HG03571 (cell line): ENCODE data around the gene PXYLP1.

ENCODE experiments used
- ATAC-seq: cut with Tn5 transposase; IDR thresholded peaks from one replicate; pipeline ENCODE4 v1.9.1; 2021; ENCODE audit not compliant: unreplicated experiment

The PXYLP1 gene

DNA sequence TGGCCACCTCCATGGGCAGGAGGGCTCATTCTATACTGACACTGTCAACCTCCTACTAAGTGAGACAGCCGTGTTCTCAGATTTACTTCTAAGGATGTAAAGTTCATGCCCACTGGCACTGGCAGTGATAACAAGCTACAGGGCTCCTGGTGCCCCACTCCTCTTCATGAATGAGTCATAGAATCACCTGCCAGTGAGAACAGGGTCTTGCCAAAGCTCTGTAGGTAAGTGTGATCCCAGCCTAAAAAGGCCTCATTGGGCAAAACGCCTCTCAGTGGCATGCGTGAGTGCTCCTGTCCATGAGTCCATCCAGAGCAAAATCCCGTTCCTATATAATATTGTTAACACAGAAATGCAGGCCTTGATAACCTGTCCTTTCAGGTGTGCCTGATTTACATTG lies 17.4 kb downstream of the PXYLP1 start:
- ATAC-seq, result no peak

DNA sequence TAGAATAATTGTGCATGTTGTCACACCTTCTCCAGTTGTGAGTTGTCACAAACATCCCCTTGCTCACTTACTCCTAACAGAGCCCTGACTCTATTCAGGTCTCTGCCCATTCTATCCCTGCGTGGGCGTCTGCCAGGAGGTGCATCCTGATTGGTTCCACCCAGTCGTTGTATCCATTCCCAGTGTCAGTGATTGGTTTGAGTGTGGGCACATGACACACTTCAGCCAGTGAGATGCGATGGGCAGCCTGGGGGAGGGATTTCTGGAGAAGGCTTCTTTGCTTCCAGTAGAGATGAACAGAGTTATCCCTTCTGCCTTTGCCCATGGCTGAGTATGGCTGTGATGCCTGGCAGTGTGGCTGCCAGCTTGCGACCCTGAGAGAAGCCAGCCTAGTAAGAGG lies 18.7 kb downstream of the PXYLP1 start:
- ATAC-seq, result no peak

DNA sequence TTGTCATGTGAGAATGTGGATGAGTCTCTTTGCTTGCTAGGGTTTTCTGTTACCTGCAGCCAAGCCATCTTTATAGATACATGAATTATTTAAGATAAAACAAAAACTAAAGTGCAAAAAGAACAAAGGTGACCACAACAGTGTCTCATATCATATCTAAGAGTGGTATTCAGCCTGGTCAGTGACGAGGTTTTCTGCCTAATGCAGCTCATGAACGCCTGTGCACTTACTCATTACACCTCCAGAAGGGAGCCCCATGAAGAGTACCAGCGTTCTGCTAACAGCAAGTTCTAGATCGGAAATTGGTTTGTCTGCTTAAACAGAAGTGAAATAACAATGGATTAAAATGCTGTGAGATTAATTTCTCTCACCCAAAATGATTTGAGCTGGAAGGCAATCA lies 19.2 kb downstream of the PXYLP1 start:
- no peak for ATAC-seq

DNA sequence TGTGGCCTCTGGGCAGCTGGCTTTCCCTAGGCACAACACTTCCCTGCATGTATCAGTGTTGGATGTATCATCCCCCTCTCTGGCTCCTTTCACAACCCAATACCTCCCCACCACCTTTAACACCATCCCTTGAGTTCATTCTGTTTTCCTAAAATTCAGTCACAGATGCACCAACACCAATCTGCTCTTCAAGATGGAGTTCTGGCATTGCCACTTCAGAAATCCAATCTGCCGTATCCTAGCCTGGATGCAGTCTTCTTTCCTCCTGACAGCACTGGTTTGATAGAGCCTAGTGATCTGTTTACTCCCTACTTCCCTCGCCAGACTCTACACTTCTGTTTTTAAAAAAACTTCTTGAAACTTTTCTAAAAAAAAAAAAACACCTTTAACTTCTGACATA lies 21.7 kb downstream of the PXYLP1 start:
- ATAC-seq, result no peak

DNA sequence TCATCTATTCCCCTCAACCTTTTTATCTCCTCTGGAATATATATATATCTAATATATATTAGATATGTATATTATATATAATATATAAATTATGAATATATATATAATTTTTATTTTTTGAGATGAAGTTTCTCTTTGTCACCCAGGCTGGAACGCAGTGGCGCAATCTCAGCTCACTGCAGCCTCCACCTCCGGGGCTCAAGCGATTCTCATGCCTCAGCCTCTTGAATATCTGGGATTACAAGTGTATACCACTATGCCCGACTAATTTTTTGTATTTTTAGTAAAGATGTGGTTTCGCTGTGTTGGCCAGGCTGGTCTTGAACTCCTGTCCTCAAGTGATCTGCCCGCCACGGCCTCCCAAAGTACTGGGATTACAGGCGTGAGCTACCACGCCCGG lies 22.2 kb downstream of the PXYLP1 start:
- no peak for ATAC-seq

DNA sequence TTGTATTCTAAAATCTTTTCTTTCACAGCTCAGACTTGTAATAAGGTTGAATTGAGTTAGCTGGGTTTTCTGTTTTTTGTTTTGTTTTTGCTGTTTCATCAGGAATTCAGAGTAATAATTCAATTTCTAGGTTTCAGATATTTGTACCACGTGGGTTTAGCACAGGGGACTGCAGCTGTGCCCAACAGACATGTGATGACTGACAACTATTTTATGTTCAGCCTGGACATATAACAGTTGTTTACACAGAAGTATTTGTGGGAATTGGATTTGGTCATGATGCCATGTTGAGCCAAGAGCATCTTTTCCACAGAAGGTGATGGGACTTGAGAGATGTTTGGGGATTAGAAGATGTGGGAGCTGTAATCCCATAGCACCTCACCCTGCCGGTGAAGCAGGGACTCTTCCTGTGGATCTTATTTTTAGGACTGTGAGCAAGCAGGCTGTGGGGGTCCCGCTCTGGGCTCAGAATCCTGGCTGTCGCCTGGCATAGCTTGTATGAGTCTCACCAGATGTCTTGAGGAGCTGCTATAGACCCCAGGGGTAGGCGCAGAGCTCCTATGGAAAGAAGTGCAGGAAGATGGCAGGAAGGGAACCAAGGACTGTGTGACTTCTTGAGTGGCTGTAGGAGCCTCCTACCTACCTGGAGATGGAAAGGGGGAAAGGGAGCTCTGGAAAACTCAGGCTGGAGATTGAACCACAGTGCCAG lies 23.7 kb downstream of the PXYLP1 start:
- no peak for ATAC-seq

DNA sequence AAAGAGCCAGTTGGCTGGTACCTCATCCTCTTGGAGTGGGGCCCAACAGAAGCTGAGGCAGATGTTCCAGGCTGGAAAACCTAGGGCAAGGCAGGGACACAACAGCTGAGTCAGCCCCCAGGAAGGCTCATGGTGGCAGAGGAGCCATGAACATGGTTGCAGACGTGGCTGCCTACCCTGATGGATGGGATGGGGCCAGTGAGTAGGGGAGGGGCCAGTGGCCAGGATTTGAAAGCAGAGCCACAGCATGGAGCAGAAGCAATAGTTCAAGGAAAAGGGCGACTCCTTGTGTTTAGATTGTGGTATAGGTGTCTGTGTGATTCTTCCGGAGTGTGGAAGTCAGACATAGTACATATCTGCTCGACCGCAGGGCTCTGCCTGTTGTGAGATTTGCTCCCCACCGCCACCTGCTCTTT lies 24.2 kb downstream of the PXYLP1 start:
- no peak for ATAC-seq

DNA sequence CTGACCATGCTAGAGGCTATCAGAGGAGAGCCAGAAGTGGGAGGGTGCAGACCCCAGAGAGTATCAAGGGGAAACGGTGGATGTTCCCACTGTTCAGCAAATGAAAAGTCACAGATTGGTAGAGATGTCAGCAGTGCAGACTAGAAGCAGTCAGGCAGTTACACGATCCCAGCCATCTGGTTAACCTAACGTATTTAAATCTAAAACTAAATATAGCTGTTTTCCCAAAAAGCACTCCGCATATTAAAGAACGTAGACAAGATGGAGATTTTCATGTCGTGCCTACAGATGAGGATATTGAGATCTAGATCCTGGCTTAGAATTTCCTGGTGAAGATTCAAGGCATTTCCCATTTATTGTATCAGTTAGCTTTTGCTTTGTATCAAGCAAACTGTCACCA lies 25.2 kb downstream of the PXYLP1 start:
- no peak for ATAC-seq

DNA sequence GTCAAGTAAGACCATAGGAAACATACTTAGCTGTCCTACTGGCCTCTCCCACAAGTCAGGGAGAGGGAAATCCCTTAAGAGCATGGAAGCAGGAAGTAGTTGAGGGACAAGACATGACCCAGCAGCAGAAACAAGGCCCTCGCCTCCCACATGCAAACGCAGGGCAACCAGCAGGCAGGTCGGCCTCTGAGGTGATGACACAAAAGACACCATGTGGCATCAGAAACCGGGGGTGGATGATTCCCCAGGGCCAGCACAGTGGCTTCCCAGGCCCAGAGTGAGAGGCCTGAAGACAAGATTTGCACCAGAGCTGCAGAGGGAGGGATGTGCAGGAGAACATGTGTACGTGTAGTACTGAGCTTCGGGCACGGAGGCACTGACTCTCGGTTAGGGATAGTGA lies 26.3 kb downstream of the PXYLP1 start:
- no peak for ATAC-seq

DNA sequence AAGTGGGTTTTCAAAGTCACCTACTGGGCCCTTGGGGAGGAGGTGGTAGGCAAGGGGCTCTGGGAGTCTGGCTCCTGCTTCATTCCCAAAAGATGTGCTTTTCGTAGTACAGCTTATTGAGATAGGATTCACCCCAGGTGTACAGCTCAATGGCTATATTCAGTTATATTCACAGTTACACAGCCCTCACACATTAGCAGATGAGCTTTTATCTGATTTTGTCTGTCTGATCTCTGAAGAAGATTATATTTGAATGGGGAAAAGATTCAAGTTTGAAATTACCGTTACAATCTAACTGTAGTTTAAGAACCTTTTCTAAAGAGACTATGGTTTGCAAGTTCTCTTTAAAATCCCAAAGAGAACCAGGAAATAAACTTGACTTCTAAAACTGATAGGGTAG lies 27.3 kb downstream of the PXYLP1 start:
- no peak for ATAC-seq

DNA sequence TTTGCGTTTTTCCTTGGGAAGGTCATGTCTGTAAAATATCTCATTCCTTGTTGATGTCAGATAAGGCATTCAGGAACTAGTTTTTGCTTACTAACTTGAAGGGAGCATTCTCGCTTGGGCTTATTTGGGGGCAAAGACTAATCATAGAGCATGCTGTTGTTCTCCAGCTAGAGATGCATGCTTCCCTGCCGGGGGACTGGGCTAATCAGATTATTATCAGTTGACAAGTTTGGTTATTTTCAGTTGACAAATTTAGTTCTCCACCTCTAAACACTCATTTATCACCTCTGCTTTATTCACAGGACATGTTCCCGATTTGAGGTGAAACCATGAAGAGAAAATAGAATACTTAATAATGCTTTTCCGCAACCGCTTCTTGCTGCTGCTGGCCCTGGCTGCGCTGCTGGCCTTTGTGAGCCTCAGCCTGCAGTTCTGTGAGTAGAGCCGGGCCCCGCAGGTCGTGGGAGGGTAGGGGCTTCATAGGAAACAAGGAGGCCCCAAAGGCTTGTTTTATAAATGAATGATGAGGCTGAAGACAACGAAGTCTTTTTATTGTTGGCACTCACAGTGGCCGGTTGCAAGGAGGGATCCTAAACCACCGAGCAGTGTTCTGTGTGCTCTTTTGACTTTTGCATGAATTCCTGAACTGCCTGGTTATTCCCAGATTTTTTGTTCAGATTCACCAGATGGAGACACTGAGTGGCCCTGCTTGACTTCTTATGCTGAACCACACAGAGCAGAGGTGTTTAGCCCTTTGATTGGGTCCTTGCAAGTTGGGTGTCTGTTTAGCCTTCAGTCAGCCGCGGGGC lies 28.4 kb downstream of the PXYLP1 start:
- ATAC-seq, result no peak

DNA sequence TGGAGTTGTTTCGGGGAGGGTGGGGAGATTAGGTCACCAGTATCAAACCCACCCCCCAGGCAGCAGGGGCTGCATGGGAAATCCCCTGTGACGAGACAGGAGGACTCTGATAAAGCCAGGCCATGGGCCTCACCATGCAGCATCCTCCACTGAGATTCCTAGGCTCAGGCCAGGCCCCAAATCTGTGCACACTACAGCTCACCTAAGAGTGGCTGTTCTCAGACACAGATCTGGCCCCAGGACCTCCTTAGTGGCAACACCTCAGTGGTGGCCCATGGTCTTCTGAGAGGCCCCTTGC lies 29.0 kb downstream of the PXYLP1 start:
- ATAC-seq, result no peak

DNA sequence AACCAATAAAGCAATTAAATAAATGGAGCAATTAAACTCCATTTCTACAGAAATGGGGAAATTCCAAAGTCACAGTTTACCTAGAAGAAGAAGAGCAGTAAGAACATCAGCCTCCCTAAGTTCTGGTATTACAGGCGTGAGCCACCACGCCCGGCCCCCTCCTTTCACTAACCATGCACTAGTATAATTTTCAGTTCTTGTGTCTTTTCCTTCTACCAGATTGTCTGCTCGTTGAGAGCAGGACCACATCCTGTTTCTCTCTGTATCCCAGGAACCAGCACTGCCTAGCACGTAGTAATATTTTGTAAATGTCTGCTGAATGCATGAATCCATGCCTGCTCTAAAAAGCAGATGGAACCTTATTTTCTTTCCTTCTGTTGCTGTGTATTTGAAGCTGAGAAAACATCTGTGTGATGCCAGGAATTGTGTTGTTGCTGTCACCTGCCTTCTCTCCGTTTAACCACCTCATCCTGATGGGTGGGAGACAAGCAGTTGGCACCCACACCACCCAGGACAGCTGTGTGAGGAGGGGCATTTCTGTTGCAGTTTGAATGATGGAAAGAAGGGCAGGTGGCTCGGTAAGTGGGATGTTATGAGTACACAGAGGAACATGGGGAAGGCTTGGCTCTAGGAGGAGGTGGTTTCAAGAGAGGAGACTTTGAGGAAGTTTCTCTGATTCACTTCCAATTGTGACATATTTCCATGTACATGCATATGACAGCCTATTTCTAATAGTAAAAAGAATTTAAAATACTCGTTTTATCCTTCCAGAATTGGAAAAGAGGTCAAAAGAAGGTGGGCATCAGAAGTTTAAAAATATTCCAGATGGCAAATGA lies 30.1 kb downstream of the PXYLP1 start:
- no peak for ATAC-seq

DNA sequence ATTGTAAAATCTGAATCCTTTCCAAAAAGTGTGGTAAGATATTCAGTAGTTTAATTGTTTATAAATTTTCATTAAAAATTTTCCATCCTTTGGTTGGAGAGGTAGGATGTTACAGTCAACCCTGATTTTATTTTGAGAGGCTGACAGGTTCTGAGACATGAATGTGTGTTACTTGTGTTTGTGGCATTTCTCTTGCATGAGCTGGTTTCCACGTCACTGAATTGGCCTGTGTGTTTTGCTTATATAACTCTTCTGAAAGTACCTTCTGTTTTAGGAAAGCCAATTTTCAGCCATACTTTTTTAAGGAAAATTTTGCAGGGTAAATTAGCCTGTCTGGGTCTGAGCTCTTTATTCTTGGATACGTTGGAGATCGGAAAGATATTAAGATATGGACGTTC lies 30.7 kb downstream of the PXYLP1 start:
- ATAC-seq, result no peak

DNA sequence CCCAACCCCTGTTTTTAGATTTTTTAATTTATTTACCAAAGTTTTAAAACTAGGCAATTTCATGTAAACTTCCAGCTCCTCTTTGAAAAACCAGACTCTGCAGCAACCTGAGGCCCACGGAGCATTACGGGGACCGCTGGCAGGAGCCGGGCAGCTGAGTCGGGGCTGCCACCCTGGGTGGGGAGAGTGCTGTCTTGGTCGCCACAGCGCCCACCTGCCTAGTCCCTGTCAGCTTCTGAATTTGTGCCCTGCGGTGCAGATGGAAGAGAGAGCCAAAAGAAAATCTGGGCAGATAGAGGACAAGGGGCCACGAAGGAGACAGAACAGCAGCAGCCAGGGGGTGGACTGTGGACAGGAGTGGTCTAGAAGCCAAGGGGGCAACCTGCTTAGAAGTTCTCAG lies 34.6 kb downstream of the PXYLP1 start:
- no peak for ATAC-seq

DNA sequence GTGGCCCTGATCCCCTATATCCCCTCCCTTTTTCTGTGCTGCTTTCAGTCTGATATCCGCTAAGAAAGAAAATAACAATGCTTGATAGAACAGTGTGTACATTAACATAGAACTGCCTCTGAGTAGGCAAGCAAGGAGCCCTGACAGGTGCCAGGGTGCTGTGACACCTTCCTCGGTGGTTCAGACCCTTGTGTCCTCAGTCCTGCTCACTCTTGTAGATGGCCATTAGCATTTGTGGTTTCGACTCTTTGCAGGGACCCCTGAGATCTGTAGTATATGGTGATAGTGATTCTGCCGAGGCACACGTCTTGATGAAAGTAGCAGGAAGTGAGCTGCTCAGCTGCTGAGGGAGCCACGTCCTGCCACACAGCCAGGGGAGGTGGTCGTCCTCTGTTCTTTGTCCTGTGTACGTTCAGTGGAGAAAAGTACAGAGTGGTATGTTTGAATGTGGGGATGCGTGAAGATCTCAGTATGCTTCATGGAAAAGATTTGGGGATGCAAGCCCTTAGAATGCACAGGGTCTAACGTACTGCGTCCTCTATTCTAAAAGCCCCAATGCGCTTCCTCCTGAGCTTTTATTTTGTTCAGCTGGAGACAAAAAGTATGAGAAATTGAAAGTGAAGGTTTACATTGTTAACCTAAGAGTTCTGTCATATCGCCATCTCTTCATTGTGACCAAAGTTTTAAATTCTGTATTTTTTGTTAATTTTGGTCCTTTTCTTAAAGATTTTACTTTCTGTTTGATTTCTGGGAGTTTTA lies 35.4 kb downstream of the PXYLP1 start:
- no peak for ATAC-seq

DNA sequence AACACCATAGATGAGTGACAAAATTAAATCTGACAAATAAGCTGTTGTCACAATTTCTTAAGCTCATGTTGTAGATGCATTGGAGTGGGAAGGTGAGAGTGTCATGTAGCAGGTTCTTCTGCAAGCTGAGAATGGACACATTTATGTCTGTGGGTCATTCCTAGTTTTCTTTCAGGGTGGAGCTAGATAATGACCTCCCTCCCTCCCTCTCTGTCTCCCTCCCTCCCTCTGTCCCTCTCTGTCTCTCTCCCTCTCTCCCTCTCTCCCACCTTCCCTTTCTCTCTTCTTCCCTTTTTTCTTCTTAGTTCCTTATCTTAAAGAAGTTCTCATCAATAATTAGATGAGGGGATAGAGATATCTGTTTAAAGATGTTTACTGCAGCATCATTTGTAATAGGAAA lies 36.0 kb downstream of the PXYLP1 start:
- no peak for ATAC-seq

DNA sequence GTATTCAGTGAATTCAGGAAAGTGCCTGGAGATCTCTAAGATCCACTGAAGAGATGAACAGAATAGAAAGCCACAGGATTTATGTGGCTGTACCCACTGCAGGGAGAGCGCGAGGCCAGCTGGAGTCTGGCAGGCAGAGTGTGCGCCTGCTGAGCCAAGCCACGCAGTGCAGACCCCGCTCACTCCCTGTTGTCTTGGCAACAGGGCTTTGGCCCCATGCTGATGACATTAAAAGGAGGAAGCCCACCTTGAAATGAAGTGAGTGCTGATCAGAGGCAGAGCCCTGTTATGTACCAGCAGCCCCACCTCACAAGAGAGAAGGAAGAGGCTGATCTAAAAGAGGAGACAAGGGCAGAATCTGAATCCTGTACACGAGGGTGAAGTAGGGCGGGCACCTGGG lies 36.7 kb downstream of the PXYLP1 start:
- no peak for ATAC-seq

DNA sequence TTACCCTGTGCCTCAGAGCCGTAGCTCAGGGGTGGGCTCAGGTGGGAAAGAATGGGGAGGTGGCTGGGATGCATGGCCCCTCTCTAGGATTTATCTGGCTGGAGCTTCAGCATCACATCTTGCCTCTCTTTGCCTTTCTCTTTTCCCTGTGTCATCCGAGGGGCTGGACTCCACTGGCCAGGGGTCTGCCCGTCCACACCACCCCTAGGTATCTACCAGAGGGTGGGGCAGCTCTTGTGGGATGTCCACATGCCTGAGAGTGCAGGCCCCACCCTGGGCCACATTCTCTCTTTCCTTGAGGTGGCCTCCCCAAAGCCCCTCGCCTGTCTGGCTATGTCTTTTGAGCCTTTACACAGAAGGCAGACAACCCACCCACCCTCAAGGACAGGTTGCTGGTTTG lies 37.2 kb downstream of the PXYLP1 start:
- ATAC-seq, result no peak

DNA sequence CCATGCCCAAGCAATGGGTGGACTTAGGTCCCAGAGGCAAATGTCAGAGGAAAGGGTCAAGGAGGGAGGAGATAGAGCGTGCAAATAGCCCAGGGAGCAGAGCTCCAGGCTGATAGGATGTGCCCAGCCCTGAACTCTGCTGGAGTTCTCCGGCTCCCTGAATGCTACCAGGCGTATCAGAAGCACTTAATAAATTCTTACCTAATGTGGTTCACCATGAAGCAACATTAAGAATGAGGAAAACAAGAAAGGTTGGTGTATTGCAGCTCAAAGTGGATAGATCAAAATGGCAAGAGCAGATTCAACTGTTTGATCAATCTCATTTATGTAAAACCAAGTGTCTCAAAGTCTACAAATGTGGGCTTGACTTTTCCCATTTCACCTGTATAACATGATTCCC lies 38.3 kb downstream of the PXYLP1 start:
- ATAC-seq, result no peak

DNA sequence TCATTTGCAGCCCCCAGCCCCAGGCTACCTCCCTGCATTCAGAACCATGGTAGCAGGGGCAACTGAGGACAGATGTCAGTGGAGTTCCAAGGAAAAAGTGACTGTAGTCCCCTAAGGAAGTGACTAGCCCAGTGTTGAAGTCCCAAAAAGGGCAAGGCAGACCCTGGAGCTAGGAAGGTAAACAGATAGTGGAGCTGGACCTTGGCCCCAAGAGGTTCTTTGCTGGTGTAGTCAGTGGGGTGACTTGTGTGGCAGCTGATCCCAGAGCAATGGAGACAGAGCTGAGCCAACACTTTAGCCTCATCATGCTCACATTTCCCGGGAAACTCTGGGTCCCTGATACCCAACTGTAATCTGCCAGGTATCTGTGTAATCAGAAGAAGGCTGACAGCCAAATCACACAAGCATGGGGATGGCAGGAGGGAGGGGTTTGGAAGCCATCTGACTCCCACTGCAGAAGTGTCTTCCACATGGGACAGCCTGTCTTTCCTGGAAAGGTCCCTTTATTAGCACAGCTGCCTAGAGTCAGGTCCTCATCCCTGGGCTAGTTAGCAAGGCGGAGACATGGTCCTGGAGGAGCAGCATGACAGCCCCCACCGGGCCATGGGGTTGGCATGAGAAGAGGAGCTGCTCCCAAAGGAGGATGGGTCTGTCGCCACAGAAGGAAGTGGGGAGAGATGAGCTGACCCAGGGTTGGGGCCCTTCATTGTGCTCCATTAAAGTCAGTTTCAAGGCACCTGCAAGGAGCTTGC lies 39.8 kb downstream of the PXYLP1 start:
- no peak for ATAC-seq
